Stimulated activated naive CD8-positive, alpha-beta T cell treated with anti-CD3 and anti-CD28 coated beads, Interleukin-15, Interleukin-2, amounts not matched to agents 100 ng/mL and 50 ng/mL, for 24 hours (primary cell): ENCODE data around the gene BPIFB3.
"Not testable (repeated sequence)": the region's sequence is repeated elsewhere in the genome, so short reads cannot be mapped to it uniquely, and the experiment has no call there.

Experiments used
- H3K27ac Mint-ChIP-seq: one replicate; pipeline ENCODE4 v1.8.0; 2021; ENCODE audit warnings: mild to moderate bottlenecking, mixed read lengths
- H3K27me3 Mint-ChIP-seq: one replicate; pipeline ENCODE4 v1.8.0; 2021; ENCODE audit warnings: mixed read lengths
- H3K36me3 Mint-ChIP-seq: one replicate; pipeline ENCODE4 v1.8.0; 2021; ENCODE audit warnings: low read depth, mixed read lengths
- H3K4me1 Mint-ChIP-seq: one replicate; pipeline ENCODE4 v1.8.0; 2021; ENCODE audit warnings: low read depth, mixed read lengths
- H3K4me3 Mint-ChIP-seq: one replicate; pipeline ENCODE4 v1.8.0; 2021; ENCODE audit warnings: mild to moderate bottlenecking, mixed read lengths
- H3K9me3 Mint-ChIP-seq: one replicate; pipeline ENCODE4 v1.8.0; 2021; ENCODE audit warnings: mixed read lengths

The BPIFB3 gene

GRCh38 chr20:33076662-33077372, 23.1 kb downstream of the BPIFB3 start:
- no peak overlapping the region for H3K4me3 Mint-ChIP-seq
- H3K9me3 Mint-ChIP-seq: no peaks in the 10 kb centered on the region
- H3K4me1 Mint-ChIP-seq: no peaks in the 10 kb centered on the region
- no peak overlapping the region for H3K27ac Mint-ChIP-seq
- no peaks in the 10 kb centered on the region for H3K36me3 Mint-ChIP-seq
- H3K27me3 Mint-ChIP-seq: no peaks in the 10 kb centered on the region

- no peaks in the 10 kb centered on the region for H3K4me1 Mint-ChIP-seq
- H3K27ac Mint-ChIP-seq: no peak within 1 kb of the TSS
- H3K9me3 Mint-ChIP-seq: no peaks in the 10 kb centered on the region
- no peaks in the 10 kb centered on the region for H3K27me3 Mint-ChIP-seq
- no peaks in the 10 kb centered on the region for H3K36me3 Mint-ChIP-seq
- no peak within 1 kb of the TSS for H3K4me3 Mint-ChIP-seq
These were observed 25.6 kb downstream of the BPIFB3 start, which contains the start of gene BPIFB4 for GRCh38 chr20:33079259-33079658. Gene BPIFB4 (plus strand): TSS chr20:33079643. CDS start chr20:33081527, 1,884 bp downstream.

- H3K4me1 Mint-ChIP-seq: no peaks in the 10 kb centered on the region
- no peak overlapping the region for H3K27ac Mint-ChIP-seq
- H3K4me3 Mint-ChIP-seq: no peak overlapping the region
- H3K27me3 Mint-ChIP-seq: no peaks in the 10 kb centered on the region
- H3K36me3 Mint-ChIP-seq: no peaks in the 10 kb centered on the region
- no peaks in the 10 kb centered on the region for H3K9me3 Mint-ChIP-seq
These were observed 27.9 kb downstream of the BPIFB3 start for GRCh38 chr20:33081411-33082154.

DNA sequence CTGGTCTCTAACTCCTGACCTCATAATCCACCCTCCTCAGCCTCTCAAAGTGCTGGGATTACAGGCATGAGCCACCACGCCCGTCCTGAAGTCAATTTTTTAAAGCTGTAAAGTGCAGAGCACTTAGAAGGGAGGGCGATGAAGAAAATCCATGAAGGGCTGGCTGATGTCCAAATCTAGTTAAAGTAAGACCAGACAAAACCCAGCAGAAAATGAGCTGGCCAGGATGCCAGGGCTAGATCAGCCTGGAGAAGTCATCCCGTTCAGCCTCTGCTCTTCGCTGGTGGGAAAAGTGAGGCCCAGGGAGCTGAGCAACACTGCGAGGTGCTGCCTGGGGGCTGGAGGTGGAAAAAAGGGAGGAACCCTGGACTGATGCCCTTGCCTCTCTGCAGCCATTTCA, 28.8 kb downstream of the BPIFB3 start:
- Mint-ChIP-seq H3K27me3 (no peaks in the 10 kb centered on the region), H3K27ac (no peak overlapping the region), H3K9me3 (no peaks in the 10 kb centered on the region), H3K4me1 (no peaks in the 10 kb centered on the region), H3K4me3 (no peak overlapping the region), H3K36me3 (no peaks in the 10 kb centered on the region)

DNA sequence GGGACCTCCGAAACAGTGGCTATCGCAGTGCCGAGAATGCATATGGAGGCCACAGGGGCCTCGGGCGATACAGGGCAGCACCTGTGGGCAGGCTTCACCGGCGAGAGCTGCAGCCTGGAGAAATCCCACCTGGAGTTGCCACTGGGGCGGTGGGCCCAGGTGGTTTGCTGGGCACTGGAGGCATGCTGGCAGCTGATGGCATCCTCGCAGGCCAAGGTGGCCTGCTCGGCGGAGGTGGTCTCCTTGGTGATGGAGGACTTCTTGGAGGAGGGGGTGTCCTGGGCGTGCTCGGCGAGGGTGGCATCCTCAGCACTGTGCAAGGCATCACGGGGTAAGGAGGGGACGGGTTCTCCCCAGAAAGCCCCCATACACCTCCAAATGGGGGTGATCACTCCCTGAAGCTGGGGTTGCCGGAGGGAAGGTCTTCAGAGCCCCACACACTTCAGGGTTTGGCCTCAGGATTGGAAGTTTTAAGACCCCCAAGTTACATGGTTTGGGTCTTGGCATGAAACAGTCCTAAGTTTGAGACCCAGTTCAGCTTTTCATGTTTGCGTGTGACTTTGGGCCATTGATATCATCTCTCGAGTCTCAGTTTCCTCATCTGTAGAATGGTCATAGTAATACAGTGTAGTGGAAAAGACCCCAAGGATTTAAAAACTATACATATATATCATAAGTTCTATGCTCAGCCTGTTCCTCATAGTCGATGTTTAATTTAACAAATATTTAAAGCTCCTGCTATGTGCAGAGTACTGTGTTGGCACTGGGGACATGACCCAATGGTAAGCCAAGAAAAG, 30.0 kb downstream of the BPIFB3 start:
- H3K27me3 Mint-ChIP-seq: no peaks in the 10 kb centered on the region

DNA sequence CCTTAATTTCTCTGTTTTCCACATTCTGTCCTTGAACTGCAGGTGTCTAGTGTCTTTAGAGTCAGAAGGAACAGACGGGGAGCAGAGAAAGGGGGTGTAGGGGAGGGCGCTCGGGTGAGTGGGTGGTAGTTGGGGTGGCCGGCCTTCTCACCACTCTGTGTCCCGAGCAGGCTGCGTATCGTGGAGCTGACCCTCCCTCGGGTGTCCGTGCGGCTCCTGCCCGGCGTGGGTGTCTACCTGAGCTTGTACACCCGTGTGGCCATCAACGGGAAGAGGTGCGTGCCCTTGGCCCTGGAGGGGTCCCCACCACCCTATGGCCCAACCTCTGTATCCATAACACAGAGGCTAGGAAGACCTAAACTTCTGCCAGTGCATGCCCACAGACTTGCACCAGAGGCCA, 31.0 kb downstream of the BPIFB3 start:
- Mint-ChIP-seq H3K27ac (no peak overlapping the region), H3K4me1 (no peaks in the 10 kb centered on the region), H3K27me3 (no peaks in the 10 kb centered on the region), H3K36me3 (no peaks in the 10 kb centered on the region), H3K9me3 (no peaks in the 10 kb centered on the region), H3K4me3 (no peak overlapping the region)

More for the DNA sequence above, 30.0 kb downstream of the BPIFB3 start:
- Mint-ChIP-seq H3K9me3 (no peaks in the 10 kb centered on the region), H3K36me3 (no peaks in the 10 kb centered on the region), H3K4me1 (no peaks in the 10 kb centered on the region), H3K27ac (no peak overlapping the region), H3K4me3 (no peak overlapping the region)

DNA sequence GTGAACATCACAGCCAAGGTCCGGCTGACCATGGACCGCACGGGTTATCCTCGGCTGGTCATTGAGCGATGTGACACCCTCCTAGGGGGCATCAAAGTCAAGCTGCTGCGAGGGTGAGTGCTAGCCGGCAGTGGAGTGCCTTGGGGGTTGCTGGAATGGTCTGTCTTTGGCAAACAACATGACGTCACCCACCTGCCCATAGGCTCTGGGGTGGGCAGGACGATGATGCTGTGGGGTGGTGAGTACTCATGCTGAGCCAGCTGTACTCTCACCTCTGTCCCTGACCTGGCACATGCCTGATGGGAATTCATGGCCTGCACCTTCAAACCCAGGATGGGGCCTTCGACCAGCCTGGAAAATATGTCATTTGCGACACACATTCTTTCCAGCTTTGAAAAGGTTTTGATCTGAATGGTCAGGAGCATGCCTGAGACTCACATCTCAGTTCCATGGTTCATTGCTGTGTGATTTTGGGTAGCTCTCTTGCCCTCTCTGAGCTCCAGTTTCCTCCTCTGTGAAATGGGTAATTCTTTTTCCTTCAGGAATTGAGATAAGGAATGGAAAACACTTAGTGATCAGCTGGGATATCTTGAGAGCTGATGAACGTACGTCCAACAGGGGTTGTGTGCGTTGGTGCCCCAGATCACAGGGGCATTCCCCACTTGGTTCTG, 32.5 kb downstream of the BPIFB3 start:
- Mint-ChIP-seq H3K4me1 (no peaks in the 10 kb centered on the region), H3K9me3 (no peaks in the 10 kb centered on the region), H3K4me3 (no peak overlapping the region), H3K36me3 (no peaks in the 10 kb centered on the region), H3K27ac (no peak overlapping the region), H3K27me3 (no peaks in the 10 kb centered on the region)

DNA sequence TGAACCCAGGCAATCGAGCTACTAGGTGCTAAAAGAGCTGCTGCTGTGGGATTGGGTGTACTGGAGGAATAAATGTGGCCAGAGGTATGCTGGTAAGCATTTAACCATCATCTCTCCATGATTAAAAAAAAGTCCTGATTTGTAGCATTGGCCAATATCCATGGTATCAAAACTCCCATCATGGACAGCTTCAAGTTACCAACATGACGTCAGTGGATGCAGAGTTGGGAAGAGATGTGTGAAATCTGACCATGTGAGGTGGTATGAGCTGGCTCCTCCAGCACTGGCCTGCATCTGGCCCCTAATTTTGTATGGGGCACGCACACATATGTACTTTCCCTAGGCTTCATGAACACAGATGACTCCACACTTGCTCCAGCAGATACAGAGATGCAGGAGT, 37.4 kb downstream of the BPIFB3 start:
- H3K4me1 Mint-ChIP-seq: no peaks in the 10 kb centered on the region
- H3K4me3 Mint-ChIP-seq: no peak overlapping the region
- no peak overlapping the region for H3K27ac Mint-ChIP-seq
- no peaks in the 10 kb centered on the region for H3K27me3 Mint-ChIP-seq
- no peaks in the 10 kb centered on the region for H3K9me3 Mint-ChIP-seq
- H3K36me3 Mint-ChIP-seq: no peaks in the 10 kb centered on the region

GRCh38 chr20:33091693-33092092, 38.0 kb downstream of the BPIFB3 start:
- Mint-ChIP-seq H3K36me3 (no peaks in the 10 kb centered on the region), H3K4me3 (no peak overlapping the region), H3K27me3 (no peaks in the 10 kb centered on the region), H3K27ac (no peak overlapping the region), H3K9me3 (no peaks in the 10 kb centered on the region), H3K4me1 (no peaks in the 10 kb centered on the region)

GRCh38 chr20:33092361-33092760, 38.7 kb downstream of the BPIFB3 start:
- no peaks in the 10 kb centered on the region for H3K36me3 Mint-ChIP-seq
- no peaks in the 10 kb centered on the region for H3K4me1 Mint-ChIP-seq
- H3K27ac Mint-ChIP-seq: no peak overlapping the region
- H3K9me3 Mint-ChIP-seq: no peaks in the 10 kb centered on the region
- H3K4me3 Mint-ChIP-seq: no peak overlapping the region
- H3K27me3 Mint-ChIP-seq: no peaks in the 10 kb centered on the region

DNA sequence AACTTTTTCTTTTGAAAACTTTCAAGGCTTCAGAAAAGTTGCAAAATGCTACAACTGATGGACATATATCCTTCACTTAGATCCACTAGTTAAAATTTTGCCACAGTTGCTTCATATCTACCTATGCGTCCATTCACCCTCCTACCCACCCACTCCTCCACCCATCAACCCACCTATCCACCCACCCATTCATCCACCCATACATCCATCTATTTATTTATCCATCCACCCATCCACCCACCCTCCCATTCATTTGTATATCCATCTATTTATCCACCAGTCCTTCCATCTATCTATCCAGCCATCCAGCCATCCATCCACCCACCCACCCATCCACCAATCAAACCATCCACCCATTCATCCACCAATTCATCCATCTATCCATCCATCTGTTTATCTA, 39.4 kb downstream of the BPIFB3 start:
- Mint-ChIP-seq H3K4me3 (no peak overlapping the region), H3K36me3 (no peaks in the 10 kb centered on the region), H3K27ac (no peak overlapping the region), H3K4me1 (no peaks in the 10 kb centered on the region), H3K27me3 (no peaks in the 10 kb centered on the region), H3K9me3 (no peaks in the 10 kb centered on the region)

GRCh38 chr20:33093582-33093981, 39.9 kb downstream of the BPIFB3 start:
- Mint-ChIP-seq H3K4me3 (no peak overlapping the region), H3K9me3 (no peaks in the 10 kb centered on the region), H3K27ac (no peak overlapping the region), H3K27me3 (no peaks in the 10 kb centered on the region), H3K36me3 (no peaks in the 10 kb centered on the region), H3K4me1 (no peaks in the 10 kb centered on the region)

DNA sequence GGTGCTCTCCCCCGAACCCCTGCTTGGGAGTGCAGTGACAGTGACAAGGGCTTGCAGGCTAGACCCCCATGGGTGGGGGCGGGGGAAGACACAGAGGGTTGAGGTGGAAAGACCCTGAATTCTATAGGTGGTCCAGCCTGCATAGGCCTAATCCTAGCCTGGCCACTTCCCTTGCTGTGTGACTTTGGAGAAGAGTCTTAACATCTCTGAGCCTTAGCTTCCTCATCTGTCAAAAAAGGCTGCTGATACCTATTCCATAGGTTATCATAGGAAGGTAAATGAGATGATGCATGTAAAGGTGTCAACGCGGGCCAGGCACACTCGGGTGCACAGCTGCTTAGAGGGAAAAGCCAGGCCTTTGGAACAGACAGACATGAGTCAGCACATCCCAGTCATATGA, 41.5 kb downstream of the BPIFB3 start:
- Mint-ChIP-seq H3K4me3 (no peak overlapping the region), H3K4me1 (no peaks in the 10 kb centered on the region), H3K27me3 (no peaks in the 10 kb centered on the region), H3K27ac (no peak overlapping the region), H3K9me3 (no peaks in the 10 kb centered on the region), H3K36me3 (no peaks in the 10 kb centered on the region)

DNA sequence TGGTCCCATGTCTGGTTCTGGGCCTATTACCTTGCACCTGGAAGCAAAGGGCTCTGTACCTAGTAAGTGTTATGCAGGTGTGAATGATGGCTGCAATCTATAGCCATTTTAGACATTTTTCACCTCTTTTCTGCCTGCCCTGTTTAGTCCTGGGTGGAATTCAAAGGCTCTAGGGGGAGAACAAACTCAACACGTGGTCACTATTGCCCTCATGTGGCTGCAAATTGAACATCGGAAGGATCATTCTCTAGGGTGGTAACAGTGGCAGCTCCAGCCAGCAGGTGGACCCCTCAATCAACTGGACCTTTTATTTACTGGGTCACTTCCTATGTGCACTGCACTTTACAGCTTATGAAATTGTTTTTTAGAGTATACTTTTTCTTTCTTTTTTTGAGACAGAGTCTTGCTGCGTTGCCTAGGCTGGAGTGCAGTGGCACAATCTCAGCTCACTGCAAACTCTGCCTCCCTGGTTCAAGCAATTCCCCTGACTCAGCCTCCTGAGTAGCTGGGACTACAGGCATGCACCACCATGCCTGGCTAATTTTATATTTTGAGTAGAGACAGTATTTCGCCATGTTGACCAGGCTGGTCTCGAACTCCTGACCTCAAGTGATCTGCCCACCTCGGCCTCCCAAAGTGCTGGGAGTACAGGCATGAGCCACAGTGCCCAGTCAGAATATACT, 42.3 kb downstream of the BPIFB3 start:
- not testable (repeated sequence) for H3K27me3 Mint-ChIP-seq, H3K4me1 Mint-ChIP-seq, H3K9me3 Mint-ChIP-seq, H3K27ac Mint-ChIP-seq, H3K36me3 Mint-ChIP-seq, H3K4me3 Mint-ChIP-seq
